ENCODE measurements around the gene ZNF521. TPM values are rescaled to one million over a fixed set of nuclear protein-coding genes. Genes with fewer than 3 reads are reported as not detected.

Gene ZNF521
- total RNA-seq, 2 donors from 2014 or later, result 12.7 to 41.5 TPM

DNA sequence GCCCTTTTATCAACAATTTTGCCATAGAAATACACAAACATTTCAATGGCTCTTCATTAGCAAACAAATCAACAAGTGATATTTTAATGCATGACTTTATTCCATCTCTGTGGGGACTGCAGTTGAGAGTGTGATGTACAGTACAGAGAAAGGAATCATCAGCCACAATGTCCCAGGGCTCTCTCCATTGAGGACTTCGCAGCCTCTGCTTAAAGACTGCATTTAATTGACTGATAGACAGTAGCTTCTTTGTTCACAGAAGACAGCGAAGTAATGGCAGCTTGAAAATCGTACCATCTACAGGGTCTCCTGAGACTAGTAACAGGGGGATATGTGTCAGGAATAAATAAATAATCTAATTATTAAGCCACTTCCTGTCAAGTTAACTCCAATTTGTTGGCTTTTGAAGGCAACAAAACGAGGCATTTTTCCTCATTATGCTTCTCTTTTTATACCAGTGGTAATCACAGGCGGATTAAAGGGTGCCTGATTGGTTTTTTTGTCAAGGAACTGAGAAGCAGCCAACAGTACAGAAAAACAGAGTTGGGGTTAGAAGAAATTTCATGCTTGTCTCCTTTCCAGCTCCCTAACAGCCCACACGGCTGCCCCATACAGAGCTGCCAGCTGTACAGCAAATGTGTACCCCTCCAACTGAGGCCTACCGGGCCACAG is 164.3 kb downstream of the ZNF521 start:
- no peak for TF ChIP-seq POLR2A (IDR thresholded peaks at IDR 0.05)
- TF ChIP-seq, protein P1, sequence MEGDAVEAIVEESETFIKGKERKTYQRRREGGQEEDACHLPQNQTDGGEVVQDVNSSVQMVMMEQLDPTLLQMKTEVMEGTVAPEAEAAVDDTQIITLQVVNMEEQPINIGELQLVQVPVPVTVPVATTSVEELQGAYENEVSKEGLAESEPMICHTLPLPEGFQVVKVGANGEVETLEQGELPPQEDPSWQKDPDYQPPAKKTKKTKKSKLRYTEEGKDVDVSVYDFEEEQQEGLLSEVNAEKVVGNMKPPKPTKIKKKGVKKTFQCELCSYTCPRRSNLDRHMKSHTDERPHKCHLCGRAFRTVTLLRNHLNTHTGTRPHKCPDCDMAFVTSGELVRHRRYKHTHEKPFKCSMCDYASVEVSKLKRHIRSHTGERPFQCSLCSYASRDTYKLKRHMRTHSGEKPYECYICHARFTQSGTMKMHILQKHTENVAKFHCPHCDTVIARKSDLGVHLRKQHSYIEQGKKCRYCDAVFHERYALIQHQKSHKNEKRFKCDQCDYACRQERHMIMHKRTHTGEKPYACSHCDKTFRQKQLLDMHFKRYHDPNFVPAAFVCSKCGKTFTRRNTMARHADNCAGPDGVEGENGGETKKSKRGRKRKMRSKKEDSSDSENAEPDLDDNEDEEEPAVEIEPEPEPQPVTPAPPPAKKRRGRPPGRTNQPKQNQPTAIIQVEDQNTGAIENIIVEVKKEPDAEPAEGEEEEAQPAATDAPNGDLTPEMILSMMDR (IDR thresholded peaks at IDR 0.05), result no peak
- TF ChIP-seq POLR2AphosphoS5 (IDR thresholded peaks at IDR 0.05), result no peak
- intact Hi-C loops (cut with DNase I), result no loop called here
- H3K27ac ChIP-seq, result no peak overlapping the region

DNA sequence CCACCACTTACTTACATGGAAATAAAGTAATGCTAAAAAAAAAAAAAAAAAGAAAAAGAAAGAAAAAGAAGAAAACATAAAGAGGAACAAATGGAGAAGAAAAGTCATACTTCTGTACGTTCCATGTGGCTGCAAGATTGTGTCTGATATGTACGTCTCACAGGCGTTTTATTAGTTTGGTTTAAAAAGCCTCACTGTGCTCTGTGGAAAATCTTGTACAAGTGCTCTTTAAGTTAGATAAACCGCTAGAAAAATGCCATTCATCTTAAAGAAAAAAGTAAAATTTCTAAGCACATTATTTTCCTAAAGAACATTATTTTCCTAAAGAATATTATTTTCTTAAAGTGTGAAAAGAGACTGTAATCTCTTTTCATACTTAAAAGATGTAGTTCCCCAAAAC is 165.1 kb downstream of the ZNF521 start:
- no peak overlapping the region for H3K27ac ChIP-seq
- H3K27me3 ChIP-seq (replicated peaks; ENCODE audit: insufficient read depth), result peaks cover 2% of the 10 kb centered on the region
- no peaks in the 10 kb centered on the region for H3K9me3 ChIP-seq
- no peak overlapping the region for H3K4me3 ChIP-seq
- no peak for DNase-seq (ENCODE audit: low spot score)
- TF ChIP-seq POLR2AphosphoS5 (IDR thresholded peaks at IDR 0.05) (no peak), POLR2A (IDR thresholded peaks at IDR 0.05) (no peak)
- TF ChIP-seq, protein P1 (IDR thresholded peaks at IDR 0.05), result no peak
- H3K36me3 ChIP-seq, result no peaks in the 10 kb centered on the region
- intact Hi-C loops (cut with DNase I), result no loop called here
- no peaks in the 10 kb centered on the region for H3K4me1 ChIP-seq (replicated peaks)
- 79% methylated on average over 4 of the region's 4 CpGs for WGBS

More for the DNA sequence above, 164.3 kb downstream of the ZNF521 start:
- WGBS, result 87% methylated on average over 7 of the region's 7 CpGs
- no peaks in the 10 kb centered on the region for H3K36me3 ChIP-seq
- DNase-seq (ENCODE audit: low spot score), result no peak
- H3K4me3 ChIP-seq, result no peak overlapping the region
- H3K9me3 ChIP-seq, result no peaks in the 10 kb centered on the region
- H3K4me1 ChIP-seq (replicated peaks), result no peaks in the 10 kb centered on the region
- H3K27me3 ChIP-seq (replicated peaks; ENCODE audit: insufficient read depth), result peaks cover 2% of the 10 kb centered on the region

DNA sequence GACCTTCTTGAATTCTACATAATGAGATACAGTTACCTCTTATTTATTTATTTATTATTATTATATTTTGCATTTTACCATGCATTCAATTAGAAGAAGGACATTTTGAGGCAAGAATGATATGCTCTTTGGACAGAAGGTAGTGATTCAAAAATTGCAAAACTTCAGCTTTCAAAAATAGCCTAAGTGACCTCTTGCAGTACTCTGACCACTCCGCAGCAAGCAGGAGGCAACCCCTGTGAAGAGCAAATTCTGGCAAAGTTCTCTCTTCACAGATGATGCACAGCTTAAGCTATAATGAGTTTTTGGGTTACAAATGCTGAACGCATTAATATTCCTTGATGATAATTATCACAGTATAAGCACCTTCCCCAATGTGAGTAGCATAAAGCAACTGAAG is 170.0 kb downstream of the ZNF521 start:
- no peak for DNase-seq (ENCODE audit: low spot score)
- TF ChIP-seq POLR2AphosphoS5 (IDR thresholded peaks at IDR 0.05), result no peak
- TF ChIP-seq POLR2A (IDR thresholded peaks at IDR 0.05), result no peak
- TF ChIP-seq, protein P1 (IDR thresholded peaks at IDR 0.05), result no peak
- Histone ChIP-seq H3K27ac (no peak overlapping the region), H3K27me3 (replicated peaks; ENCODE audit: insufficient read depth) (peaks cover 2% of the 10 kb centered on the region), H3K36me3 (no peaks in the 10 kb centered on the region), H3K9me3 (no peaks in the 10 kb centered on the region), H3K4me3 (no peak overlapping the region), H3K4me1 (replicated peaks) (no peaks in the 10 kb centered on the region)
- intact Hi-C loops (cut with DNase I), result no loop called here
- WGBS, result 97% methylated on average over 2 of the region's 2 CpGs

DNA sequence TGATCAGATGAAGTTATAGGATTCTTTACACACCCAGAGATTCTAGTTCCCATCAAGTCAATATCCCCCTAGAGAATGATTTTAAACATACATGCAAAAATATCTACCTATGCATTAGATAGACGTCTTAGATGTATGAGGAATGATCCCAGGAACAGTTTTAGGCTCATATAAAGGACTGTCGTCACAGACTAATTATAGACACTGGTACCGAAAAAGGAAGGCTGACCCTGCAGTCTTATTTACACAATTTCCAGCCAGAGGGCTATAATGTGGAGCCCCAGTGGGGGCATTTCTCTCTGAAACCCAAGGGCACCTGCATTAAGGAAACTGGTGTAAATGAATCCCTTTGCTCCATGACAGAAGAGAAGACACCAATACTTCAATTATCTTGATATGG is 170.4 kb downstream of the ZNF521 start:
- DNase-seq (ENCODE audit: low spot score), result no peak
- WGBS, result 85% methylated on average over 3 of the region's 3 CpGs
- Histone ChIP-seq H3K27ac (no peak overlapping the region), H3K36me3 (no peaks in the 10 kb centered on the region), H3K27me3 (replicated peaks; ENCODE audit: insufficient read depth) (peaks cover 2% of the 10 kb centered on the region), H3K9me3 (no peaks in the 10 kb centered on the region), H3K4me3 (no peak overlapping the region), H3K4me1 (replicated peaks) (no peaks in the 10 kb centered on the region)
- TF ChIP-seq POLR2A (IDR thresholded peaks at IDR 0.05), result no peak
- TF ChIP-seq POLR2AphosphoS5 (IDR thresholded peaks at IDR 0.05), result no peak
- TF ChIP-seq, protein P1 (IDR thresholded peaks at IDR 0.05), result no peak
- intact Hi-C loops (cut with DNase I), result no loop called here

DNA sequence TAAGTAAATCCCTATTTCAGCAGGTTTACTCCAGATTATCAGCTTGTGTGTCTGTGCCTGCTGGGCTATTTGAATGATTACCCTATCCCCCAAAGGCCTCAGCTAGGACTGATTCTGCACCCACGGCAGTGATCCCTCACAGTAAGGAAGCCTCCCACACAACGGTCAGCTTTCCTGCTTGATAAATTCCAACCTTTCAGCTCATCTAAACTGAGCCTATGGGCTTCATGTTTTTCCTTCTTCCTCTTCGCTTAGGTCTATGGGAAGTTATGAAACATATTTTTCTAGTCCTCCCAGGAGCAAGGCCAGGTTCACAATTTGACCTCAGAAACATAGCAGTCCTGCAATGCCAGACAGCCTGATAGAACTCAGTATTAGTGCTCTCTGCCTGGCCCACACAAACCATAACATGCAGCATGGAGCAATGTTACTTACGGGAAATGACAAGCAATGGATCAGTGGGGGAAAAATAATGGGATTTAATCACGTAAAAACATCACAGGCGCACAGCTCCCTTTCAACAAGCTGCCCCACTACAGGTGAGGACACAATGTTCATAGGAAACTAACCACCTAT is 170.9 kb downstream of the ZNF521 start:
- H3K27me3 ChIP-seq (replicated peaks; ENCODE audit: insufficient read depth), result peaks cover 2% of the 10 kb centered on the region
- no peak for TF ChIP-seq POLR2AphosphoS5 (IDR thresholded peaks at IDR 0.05)
- TF ChIP-seq, protein P1 (IDR thresholded peaks at IDR 0.05), result no peak
- no peak for TF ChIP-seq POLR2A (IDR thresholded peaks at IDR 0.05)
- no peak for DNase-seq (ENCODE audit: low spot score)
- no peaks in the 10 kb centered on the region for H3K4me1 ChIP-seq (replicated peaks)
- no peak overlapping the region for H3K27ac ChIP-seq
- H3K9me3 ChIP-seq, result no peaks in the 10 kb centered on the region
- intact Hi-C loops (cut with DNase I), result no loop called here
- no peak overlapping the region for H3K4me3 ChIP-seq
- H3K36me3 ChIP-seq, result no peaks in the 10 kb centered on the region
- WGBS, result 92% methylated on average over 6 of the region's 6 CpGs
